C4-2B (cell line): ENCODE results near the gene BICDL1.

ENCODE experiments used
- CTCF ChIP-seq: fragments of 450-650 bp; conservative IDR thresholded peaks from 2 replicates; pipeline ENCODE4 v1.5.1; 2017; ENCODE audit warnings: mild to moderate bottlenecking
- ZFX ChIP-seq: fragments of 450-650 bp; IDR thresholded peaks from 2 replicates; pipeline ENCODE4 v1.6.1; 2017

- no peak for TF ChIP-seq CTCF
- TF ChIP-seq ZFX, result no peak
These were observed 9.6 kb downstream of the BICDL1 start for GRCh38 chr12:119998471-119999245.
